ENCODE data around the gene SIT1.
"Not testable (repeated sequence)": the region's sequence is repeated elsewhere in the genome, so short reads cannot be mapped to it uniquely, and the experiment has no call there.

The SIT1 gene

DNA sequence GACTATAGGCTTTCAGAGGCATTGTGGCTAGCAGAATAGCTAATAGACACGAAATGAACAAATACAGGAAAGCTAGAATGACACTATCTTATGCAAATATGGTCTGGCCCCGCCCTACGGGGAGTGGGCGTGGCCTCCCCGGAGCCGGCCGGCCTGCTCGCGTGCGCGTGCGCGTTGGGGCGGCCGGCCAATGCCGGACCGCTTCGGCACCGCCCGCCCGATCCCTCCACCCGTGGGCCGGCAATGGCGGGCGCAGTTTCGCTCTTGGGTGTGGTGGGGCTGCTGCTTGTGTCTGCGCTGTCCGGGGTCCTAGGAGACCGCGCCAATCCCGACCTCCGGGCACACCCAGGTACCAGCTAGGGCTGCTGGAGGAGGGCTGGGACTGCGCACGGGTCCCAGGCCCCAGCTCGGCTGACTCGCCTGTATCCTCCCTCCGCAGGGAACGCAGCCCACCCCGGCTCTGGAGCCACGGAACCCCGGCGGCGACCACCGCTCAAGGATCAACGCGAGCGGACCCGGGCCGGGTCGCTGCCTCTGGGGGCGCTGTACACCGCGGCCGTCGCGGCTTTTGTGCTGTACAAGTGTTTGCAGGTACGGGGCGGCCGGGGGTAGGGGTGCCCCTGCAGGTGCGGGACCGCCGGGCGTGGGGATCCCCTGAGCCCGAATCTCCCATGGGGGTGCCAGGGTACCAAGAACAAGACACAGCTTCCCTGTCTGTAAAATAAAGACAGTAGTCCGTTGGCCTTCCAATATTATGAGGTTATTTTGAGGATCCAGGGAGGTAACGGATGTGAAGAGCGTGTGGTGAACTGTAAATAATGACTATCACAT is 7.6 kb upstream of the SIT1 start, which contains the start of gene CCDC107:
TSS of gene CCDC107 (plus strand) at position 156 of the 831 bp plus-strand sequence. CDS start at position 244, 88 bp downstream.
- FAIRE-seq: no peak

DNA sequence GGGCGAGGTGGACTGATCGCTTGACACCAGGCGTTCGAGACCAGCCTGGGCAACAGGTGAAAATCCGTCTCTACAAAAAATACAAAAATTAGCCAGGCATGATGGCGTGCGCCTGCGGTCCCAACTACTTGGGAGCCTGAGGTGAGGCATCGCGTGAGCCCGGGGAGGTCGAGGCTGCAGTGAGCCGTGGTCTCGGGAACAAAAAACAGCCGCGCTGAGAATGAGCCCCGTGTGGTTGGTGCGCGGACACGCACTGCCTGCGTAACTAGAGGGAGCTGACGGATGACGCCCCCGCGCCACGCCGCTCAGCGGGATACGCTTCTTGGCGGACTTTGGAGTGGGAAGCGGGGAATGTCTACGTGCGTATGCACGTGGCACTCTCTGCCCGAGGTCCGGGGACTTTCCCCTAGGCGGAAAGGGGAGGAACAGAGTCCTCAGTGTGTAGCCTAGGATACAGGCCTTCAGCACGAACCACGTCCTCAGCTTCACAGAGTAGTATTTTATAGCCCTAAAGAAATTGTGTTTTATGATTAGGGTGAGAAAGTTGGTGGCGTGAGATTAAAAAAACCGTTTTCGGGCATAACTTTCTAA is 6.9 kb upstream of the SIT1 start, which contains the start of gene RMRP:
TSS of gene RMRP (minus strand) at position 474 of the 591 bp plus-strand sequence.
- FAIRE-seq: peak; percentile 79

DNA sequence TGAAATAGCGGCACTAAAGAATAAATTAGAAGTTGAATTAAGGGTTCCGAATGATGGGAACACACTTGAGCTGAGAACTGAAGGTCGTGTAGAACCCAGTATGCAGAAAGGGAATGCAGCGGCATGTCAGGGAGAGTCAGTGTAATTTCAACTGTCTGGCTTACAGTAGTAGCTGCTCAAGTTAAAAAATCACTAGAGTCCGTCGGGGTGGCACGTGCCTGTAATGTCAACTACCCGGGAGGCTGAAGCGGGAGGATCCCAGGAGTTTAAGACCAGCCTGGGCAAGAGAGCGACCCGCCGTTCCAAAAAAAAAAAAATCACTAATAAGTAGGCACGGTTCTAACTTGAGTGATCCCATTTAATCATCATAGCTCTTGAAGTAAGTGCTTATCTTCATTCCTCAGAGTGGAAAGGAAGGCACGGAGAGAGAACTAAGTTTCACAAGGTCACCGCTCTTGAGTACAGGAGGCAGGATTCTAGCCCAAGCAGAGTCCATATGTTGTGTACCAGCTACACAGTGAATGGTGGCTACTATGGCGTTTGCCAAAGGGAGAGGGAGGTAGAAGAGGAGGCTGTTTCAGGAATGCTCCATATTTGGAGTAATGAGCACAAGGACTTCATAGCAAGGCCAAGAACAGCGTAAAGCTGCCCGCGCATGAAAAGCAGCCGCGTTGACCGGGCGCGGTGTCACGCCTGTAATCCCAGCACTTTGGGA is 6.3 kb upstream of the SIT1 start:
- no peak for FAIRE-seq

DNA sequence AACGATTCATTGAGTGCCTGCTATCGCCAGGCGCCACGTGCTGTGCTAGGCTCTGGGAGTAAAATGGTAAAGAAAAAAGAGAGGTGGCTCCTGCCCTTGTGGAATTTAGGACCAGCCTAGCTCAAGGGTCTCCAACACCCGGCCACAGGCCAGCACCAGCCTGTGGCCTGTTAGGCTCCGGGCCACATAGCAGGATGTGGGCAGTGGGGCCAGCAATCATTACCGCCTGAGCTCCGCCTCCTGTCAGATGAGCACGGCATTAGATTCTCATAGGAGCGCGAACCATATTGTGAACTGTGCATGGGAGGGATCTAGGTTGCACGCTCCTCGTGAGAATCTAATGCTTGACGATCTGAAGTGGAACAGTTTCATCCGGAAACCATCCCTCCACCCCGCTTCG is 5.6 kb upstream of the SIT1 start:
- no peak for FAIRE-seq

DNA sequence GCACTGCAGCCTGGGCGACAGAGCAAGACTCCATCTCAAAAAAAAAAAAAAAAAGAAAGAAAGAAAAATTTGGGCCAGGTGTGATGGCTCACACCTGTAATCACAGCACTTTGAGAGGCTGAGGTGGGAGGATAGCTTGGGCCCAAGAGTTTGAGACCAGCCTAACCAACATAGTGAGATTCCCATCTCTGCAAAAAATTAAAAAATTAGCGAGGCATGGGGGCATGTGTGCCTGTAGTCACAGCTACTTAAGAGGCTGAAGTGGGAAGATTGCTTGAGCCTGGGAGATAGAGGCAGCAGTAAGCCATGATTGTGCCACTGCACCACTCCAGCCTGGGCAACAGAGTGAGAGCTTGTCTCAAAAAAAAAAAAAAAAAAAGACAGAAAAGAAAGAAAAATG is 2.9 kb upstream of the SIT1 start:
- no peak for FAIRE-seq

DNA sequence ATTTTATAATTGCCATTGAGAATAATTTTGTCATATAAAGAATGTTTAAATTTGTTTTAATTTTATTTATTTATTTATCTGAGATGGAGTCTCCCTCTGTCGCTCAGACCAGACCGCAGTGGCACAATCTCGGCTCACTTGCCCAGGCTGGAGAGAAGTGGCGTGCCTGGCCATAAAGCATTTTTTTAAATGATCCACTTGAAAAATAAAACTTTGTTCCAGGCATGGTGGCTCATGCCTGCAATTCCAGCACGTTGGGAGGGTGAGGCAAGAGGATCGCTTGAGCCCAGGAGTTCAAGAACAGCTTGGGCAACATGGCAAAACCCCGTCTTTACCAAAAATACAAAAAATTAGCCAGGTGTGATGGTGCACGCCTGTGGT is 2.1 kb upstream of the SIT1 start:
- FAIRE-seq: no peak

DNA sequence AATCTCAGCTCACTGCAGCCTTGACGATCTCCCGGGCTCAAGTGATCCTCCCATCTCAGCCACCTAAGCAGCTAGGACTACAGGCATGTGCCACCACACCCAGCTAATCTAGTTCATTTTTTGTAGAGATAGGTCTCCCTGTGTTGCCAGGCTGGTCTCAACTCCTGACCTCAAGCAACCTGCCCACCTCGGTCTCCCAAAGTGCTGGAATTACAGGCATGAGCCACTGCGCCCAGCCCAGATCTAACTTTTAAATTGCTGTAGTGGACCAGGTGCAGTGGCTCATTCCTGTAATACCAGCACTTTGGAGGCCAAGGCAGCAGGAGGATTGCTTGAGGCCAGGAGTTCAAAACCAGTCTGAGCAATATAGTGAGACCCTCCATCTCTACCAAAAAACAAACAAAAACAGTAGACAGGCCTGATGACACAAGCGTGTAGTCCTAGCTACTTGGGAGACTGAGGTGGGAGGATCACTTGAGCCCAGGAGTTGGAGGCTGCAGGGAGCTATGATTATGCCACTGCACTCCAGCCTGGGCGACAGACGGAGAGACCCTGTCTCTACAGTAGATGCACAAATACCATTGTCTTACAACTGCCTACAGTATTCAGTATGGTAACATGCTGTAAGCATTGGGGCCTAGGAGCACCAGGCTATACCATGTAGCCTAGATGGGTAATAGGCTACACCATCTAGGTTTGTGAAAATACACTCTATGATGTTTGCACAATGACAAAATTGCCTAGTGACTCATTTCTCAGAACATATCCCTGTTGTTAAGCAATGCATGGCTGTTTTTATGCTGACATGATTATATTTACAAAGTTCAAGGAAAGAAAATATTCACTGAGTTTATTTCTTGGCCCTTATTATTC is 1.5 kb upstream of the SIT1 start:
- FAIRE-seq: no peak

DNA sequence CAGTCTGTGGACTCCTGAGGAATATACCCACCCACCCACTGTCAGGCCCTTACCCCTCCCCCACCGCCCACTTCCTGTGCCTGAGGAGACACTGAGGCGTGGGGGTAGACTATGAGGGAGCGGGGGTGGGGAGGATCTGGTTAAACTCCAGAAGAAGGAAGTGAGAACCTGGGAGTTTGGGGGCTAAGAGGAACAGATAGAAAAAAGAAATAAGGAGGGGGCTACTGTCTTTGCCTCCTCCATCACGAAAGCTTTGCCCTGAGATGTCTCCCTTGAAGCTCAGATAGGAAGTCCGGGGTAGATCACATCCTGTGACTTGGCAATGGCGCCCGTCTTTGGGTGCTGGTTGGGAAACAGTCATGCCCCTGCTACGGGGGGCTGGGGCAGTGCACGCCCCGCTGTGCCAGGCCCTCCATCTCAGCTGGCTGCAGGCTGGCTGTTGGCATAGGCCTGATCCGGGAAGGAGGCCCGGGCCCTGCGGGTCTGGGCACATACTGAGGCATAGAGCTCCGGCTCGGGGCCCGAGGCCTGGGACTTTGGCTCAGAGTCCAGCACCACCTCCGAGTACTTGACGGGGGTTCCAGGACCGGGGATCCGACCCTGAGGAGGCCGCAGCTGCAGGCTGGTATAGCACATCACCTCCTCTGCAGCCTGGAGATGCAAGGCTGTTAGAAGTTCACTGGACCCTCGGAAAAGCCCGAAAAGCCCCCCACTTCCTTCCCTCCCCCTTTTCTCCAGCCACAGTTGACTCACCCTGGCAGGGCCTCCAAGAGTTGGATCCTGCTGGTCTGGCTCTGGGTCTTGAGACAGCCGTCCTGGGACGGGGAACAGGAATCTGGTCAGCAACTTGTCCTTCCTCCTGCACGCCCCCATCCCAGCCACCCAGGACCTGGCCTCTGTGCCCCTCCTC is 1.0 kb downstream of the SIT1 start:
- no peak for FAIRE-seq

DNA sequence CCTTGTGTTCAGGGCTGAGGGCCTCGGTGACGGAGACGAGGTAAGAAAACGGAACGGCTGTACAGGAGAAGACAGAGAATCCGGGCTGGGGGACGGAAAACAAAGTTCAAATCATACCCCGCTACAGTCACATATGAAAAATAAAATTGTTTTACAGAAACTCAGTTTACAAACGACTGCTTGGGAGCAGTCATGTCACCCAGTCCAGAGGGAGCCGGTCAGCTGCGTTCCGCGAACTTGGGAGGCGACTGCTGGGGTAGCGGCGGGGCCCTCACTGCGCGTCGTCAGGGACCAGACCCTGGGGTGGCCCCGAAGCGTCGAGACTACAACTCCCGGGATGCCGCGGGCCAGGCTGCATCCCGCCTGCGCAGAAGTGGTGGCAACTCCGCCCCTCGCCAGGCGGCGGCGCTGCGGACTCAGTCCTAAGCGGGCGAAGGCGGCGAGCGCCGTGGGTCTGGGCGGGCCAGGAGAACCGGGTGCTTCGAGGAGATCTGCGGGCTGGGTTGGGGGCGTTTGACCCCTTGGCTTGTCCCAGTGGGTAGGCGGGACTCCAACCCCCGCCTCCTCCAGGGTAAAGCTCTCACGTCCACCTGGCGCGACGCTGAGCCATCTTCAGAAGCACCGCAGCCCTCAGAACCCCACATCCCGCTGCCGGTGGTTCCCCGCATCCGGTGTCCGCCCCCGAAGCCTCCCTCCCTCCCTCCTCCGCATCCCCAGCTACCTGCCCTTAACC is 4.0 kb downstream of the SIT1 start:
- peak; percentile 73 for FAIRE-seq

DNA sequence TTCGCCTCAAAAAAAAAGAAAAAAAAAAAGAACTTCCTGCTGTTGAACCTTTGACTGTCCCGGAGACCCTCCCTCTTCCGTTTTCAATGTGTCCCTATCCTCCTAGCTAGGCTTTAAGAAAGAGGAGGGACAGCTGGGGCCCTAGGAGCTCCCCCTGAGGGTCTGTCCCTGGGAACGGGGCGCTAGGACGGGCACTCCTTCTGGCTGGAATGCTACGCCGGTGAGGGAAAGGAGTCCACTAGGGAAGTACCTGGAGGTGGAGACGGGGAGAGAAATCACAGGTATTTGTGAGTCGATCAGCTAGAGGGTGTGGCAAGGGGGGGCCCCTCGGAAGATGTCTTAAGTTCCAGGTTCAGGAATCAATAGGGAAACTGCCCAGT is 4.6 kb downstream of the SIT1 start:
- no peak for FAIRE-seq

DNA sequence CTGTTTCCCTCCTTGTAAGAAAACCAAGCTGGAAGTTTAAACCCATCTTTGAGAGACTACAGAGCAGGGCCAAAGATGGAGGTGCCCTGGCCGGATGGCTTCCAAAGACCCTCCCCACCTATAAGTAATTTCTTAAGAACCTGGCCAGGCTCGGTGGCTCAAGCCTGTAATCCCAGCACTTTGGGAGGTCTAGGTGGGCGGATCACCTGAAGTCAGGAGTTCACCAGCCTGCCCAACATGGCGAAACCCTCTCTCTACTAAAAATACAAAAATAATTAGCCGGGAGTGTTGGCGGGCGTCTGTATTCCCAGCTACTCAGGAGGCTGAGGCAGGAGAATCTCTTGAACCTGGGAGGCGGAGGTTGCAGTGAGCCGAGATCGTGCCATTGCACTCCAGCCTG is 5.0 kb downstream of the SIT1 start:
- FAIRE-seq: not testable (repeated sequence)

DNA sequence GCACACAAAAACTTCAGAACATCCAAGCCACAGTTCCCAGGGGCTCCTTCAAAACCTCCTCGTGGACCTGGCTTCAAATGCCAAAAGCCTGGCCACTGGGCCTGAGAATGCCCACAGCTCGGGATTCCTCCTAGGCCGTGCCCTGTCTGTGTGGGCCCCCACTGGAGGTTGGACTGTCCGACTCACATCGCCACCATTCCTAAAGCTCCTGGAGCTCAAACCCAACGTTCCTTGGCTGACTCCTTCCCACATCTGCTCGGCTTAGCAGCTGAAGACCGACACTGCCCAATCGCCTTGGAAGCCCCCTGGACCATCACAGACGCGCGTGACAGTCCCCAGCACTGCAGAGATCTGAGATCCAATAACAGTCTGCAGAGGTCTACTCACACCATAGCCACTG is 7.7 kb downstream of the SIT1 start:
- no peak for FAIRE-seq

DNA sequence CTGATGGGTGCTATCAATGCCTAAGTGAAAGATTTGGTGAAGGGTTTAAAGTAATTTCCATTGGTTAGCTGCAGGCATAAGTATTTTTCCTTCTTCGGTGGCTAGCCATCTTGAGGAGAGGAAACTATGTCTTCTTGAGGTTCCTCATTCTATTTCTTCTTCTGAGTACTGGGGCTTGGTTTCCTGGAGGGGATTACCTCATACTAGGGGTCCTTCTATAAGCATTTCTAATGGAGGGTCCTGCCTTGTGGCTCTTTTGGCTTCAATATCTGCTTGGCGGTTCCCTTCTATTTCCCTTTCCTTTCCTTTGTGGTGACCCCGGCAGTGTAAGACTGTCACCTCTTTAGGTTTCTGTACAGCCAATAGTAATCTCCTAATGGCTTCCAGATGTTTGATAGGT is 9.3 kb downstream of the SIT1 start:
- FAIRE-seq: not testable (repeated sequence)

DNA sequence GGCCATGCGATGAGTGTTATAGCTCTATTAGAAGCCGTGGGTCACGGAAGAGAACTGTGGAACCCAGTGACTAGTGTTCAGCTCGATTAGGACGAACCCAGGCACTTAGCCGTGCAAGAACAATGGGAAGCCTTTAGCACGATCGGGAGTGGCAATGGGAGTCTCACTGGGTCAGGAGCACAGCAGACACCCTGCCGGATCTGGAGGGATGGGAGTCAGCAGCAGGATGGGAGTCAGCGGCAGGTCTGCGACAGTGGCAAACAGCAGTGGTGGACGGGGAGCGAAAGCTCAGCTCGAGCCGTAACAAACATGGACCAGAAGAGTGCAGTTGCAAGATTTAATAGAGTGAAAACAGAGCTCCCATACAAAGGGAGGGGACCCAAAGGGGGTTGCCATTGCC is 10.3 kb downstream of the SIT1 start:
- not testable (repeated sequence) for FAIRE-seq

DNA sequence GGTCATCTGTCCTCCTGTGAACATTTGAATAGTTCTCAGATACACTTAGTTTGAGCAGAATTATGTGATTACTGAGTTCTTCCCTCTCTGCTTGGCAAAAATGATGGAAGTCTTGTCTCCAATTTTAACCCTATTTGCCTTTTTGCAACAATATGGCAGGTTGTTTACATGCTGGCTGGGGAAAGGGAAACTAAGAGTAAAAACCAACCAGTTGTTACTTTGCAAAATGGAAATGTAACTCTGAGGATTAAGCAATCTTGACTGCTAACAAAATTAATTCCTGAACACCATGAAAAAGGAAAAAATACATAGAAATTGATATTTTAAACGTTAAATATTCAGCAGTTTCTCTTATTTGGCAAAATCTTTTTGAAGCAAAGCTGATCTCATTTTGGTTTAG is 11.1 kb downstream of the SIT1 start:
- FAIRE-seq: no peak

DNA sequence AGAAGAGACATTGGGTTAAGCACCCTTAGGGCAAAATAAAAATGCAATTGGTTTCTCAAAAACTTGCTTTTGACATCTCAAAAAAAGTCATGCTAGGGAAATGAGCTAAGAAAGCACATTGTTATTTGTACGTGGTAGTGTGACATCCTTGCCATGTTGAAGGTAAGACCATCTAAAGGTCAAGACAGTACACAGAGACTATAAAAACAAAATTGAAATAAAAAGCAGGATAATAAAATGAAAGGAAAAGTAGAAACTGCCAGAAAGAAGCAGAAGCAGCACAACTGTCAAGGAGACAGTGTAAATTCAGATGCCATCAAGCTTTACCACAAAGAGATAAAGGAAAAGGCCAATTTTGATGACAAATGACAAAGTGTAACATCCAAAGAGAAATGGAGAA is 11.5 kb downstream of the SIT1 start:
- FAIRE-seq: not testable (repeated sequence)

DNA sequence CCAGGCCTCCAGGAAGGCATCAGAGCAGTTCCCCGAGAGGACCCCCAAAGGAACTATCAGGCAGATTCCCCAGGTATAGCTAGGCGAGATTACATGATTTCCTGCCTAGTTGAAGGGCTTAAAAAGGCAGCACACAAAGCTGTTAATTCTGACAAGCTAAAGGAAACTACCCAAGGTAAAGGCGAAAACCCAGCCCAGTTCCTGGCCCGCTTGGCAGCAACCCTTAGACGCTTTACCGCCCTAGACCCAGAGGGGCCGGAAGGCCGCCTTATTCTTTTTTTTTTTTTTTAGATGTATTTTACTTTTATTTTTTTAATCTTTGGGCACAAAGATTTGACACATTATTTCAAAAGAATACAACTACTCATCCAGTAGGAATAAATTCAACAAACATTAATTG is 12.0 kb downstream of the SIT1 start:
- FAIRE-seq: not testable (repeated sequence)

DNA sequence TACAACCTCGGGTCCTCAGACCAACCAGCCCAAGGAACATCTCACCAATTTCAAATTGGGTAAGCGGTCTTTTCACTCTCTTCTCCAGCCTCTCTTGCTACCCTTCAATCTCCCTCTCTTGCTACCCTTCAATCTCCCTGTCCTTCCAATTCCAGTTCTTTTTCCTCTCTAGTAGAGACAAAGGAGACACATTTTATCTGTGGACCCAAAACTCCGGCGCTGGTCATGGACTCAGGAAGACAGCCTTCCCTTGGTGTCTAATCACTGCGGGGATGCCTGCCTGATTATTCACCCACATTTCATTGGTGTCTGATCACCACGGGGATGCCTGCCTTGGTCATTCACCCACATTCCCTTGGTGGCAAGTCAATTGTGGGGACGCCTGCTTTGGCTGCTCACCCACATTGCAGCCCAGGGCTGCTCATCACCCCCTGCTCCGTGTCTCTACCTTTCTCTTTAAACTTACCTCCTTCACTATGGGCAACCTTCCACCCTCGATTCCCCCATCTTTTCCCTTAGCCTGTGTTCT is 13.2 kb downstream of the SIT1 start:
- FAIRE-seq: not testable (repeated sequence)

DNA sequence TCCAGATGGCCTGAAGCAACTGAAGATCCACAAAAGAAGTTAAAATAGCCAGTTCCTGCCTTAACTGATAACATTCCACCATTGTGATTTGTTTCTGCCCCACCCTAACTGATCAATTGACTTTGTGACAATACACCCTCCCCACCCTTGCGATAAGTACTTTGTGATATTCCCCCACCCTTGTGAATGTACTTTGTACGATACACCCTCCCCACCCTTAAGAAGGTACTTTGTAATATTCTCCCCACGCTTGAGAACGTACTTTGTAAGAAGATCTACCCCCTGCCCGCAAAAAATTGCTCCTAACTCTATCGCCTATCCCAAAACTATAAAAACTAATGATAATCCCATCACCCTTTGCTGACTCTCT is 13.9 kb downstream of the SIT1 start:
- FAIRE-seq: not testable (repeated sequence)

DNA sequence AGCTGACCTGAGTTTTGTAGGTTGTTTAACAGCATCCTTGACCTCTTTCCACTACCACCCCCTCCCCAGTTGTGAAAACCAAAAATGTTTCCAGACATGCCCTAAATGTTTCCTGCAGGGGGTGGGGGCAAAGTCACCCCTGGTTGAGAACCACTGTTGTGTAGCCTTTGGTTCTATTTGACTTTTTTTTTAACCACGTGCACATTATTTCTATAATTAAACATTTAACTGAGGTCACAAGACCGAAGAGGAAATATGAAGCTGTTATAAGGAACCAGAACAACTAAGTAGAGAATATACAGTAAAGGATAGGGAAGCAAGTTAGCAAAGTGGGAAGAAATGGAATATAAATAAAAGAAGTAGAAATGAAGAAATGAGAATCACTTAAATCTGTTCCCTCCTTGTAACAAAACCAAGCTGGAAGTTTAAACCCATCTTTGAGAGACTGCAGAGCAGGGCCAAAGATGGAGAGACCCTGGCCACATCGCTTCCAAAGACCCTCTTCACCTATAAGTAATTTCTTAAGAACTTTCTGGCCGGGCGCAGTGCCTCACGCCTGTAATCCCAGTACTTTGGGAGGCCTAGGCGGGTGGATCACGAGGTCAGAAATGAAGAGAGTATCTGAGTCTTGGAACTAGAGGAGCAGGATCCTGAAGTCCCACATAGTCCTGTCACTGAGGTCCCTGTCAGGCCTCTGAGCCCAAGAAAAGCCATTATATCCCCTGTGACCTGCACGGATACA is 14.4 kb downstream of the SIT1 start:
- no peak for FAIRE-seq

Data from G401.6 (cell line).